Measurements from ENCODE around the gene CD2AP.
"Not testable (repeated sequence)": the region's sequence is repeated elsewhere in the genome, so short reads cannot be mapped to it uniquely, and the experiment has no call there.

The CD2AP gene, protein sequence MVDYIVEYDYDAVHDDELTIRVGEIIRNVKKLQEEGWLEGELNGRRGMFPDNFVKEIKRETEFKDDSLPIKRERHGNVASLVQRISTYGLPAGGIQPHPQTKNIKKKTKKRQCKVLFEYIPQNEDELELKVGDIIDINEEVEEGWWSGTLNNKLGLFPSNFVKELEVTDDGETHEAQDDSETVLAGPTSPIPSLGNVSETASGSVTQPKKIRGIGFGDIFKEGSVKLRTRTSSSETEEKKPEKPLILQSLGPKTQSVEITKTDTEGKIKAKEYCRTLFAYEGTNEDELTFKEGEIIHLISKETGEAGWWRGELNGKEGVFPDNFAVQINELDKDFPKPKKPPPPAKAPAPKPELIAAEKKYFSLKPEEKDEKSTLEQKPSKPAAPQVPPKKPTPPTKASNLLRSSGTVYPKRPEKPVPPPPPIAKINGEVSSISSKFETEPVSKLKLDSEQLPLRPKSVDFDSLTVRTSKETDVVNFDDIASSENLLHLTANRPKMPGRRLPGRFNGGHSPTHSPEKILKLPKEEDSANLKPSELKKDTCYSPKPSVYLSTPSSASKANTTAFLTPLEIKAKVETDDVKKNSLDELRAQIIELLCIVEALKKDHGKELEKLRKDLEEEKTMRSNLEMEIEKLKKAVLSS

DNA sequence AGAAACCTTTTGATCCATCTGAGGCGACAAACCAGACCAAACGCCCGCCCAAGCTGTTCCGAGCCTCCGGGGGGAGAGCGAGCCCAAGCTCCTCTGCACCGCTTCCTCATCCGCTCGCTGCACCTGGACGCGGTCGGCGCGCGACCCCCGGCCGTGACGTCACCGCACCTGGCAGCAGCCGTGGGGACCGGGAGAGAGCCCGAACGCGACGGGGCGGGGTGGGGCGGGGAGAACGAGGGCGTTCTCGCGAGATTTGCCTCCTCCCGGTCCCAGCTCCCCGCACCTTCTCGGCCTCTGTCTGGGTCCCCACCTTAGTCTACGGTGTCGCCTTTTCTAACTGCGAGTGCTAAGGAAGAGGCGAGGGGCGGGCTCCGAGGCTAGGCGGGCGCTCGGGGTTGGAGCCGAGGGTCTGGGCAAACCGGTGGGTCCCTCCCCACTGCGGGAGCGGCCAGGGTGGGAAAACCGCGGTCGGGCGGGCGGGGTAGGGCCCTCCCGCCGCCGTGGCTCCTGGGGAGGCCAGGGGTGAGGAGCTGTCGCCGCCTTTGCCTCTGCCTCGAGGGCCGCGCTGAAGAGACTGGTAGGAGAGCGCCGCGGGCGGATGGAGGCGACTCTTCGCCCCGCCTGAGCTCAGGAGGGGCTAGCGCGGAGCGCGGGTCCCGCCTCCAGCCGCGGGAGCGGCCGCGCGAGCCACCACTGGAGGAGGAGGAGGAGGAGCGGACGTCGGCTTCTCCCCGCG is at the start of gene CD2AP:
Gene CD2AP (plus strand): TSS at position 293 of the 736 bp plus-strand sequence. CDS start 456 bp downstream, outside the sequence.
- no peak for FAIRE-seq
- DNase-seq (ENCODE audit: low spot score): peak; percentile 94

DNA sequence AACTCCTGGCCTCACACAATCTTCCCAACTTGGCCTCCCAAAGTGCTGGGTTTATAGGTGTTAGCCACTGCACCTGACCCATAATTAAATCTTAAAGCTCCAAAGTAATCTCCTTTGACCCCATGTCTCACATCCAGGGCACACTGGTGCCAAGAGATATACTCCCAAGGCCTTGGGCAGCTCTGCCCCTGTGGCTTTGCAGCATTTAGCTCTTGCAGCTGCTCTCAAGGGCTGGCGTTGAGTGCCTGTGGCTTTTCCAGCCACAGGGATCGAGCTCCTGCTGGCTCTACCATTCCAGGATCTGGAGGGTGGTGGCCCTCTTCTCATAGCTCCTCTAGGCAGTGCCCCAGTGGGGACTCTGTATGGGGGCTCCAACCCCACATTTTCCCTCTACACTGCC is 49.3 kb upstream of the CD2AP start:
- FAIRE-seq: no peak
- DNase-seq (ENCODE audit: low spot score): no peak

DNA sequence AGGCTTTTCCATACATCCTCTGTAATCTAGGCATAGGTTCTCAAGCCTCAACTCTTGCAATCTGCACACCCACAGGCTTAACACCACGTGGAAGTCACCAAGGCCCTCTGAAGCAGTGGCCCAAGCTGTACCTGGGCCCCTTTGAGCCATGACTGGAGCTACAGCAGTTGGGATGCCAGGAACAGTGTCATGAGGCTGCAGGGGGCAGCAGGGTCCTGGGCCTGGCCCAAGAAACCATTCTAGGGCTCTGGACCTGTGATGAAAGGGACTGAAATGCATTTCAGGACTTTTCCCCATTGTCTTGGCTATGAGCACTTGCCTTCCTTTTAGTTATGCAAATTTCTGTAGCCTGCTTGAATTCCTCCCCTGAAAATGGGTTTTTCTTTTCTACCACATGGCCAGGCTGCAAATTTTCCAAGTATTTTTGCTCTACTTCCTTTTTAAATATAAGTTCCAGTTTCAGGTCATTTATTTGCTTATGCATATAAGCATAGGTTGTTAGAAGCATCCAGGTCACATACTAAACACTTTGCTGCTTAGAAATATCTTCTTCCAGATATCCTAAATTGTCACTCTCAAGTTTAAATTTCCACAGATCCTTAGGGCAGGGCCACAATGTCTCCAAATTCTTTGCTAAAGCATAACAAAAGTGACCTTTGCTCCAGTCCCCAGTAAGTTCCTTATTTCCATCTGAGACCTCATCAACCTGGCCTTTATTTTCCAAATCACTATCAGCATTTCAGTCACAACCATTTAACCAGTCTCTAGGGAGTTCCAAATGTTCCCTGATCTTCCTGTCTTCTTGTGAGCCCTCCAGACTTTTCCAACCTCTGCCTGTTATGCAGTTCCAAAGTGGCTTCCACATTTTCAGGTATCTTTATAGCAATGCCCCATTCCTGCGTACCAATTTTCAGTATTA is 48.6 kb upstream of the CD2AP start:
- no peak for DNase-seq (ENCODE audit: low spot score)

DNA sequence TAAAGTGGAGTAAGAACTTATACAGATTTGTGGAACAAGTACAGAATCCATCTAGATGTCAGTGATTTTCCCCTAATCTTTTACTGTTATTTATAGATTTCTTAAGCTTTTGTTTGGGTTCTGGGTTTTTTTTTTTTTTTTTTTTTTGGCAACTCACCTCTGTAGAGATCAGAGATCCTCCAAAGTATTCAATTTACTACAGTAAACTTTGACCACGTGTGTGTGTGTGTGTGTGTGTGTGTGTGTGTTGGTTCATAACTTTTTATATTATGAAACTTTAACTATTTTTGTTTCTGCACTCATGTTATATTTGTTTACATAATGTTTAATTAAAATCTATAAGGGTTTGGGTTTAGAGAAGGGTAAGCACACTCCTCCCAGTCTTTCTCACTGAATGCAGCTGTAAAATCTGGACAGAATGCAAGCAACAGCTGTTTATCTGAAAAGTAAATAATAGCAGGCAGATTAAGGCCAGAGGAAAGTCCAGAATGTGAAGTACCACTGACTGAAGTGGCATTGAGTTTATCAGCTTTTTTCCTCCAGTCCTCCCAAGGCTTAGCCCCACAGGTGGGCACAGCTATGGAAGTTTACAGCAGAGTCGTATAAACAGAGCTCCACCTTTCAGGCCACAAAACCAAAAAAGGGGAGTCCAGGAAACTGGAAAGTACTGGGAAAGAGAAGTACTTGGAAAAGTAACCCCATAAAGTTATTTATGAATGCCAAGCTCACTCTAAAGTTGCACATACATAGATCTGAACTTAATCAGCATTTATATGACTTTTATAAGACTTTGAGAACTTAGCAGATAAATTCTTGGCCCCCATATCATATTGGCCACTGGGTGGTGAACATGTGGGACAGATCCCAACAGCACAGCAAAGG is 43.0 kb upstream of the CD2AP start:
- FAIRE-seq: no peak

More for the DNA sequence above, 48.6 kb upstream of the CD2AP start:
- no peak for FAIRE-seq

DNA sequence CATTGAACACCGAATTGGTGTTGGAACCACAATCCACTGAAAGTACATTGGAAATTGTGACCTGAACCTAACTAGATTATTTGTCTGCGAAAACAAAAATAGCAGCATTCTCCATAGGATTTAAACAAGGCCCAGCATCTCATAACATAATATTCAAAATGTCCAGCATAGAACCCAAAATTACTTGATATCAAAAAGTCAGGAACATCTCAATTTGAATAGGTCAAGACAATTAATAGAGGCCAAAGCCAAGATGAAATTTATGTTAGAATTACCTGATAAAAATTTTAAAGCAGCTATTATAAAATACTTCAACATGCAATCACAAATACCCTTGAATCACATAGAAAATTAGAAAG is 42.4 kb upstream of the CD2AP start:
- no peak for FAIRE-seq
- no peak for DNase-seq (ENCODE audit: low spot score)

More for the DNA sequence above, 43.0 kb upstream of the CD2AP start:
- no peak for DNase-seq (ENCODE audit: low spot score)

DNA sequence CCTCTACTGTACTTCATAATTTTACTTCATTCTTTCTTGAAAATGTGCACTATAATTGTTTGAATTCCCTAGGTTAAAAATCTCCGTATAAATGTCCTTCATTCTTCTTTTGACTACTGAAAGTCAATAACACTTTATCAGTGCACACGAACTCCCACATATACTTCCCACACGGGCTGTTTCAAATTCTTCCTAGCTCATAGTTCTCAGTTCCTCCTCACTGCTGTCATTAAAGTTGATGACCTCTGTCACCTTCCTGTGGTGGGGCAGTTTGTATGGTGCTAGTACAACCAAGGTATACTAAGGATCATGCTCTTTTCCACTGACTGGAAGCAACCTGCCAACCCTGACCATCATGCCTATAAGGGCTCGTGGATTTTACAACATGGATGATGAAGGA is 40.0 kb upstream of the CD2AP start:
- no peak for FAIRE-seq
- no peak for DNase-seq (ENCODE audit: low spot score)

DNA sequence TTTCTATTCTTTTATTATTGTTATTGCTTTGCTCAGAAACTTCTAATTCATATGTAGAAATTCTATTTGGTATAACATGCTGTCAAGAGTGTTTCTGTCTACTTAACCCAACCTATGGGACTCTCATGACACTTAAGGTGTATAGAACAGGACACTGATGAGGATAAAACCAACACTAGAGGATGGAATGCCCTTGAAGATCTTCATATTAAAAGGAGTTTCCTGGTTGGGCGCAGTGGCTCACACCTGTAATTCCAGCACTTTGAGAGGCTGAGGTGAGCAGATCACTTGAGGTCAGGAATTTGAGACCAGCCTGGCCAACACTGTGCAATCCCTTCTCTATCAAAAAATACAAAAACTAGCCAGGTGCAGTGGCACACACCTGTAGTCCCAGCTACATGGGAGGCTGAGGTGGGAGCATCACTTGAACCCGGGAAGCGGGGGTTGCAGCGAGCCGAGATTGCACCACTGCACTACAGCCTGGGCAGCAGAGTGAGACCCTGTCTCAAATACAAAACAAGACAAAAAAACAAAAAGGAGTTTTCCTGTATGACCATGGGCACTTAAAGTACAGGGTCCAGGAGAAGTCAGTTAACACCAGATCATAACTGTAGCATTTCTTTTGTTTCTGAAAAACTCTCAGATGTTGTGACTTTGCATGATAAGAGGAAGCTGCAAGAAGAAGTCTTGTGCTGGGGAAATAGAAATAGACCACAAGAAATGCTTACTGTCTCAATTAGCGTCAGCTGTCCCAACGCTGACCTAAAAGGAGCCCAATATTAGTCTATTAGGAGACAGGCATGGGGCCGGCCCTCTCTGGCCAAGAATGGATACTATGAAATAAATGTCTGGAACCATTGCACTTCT is 38.9 kb upstream of the CD2AP start:
- no peak for FAIRE-seq
- no peak for DNase-seq (ENCODE audit: low spot score)

DNA sequence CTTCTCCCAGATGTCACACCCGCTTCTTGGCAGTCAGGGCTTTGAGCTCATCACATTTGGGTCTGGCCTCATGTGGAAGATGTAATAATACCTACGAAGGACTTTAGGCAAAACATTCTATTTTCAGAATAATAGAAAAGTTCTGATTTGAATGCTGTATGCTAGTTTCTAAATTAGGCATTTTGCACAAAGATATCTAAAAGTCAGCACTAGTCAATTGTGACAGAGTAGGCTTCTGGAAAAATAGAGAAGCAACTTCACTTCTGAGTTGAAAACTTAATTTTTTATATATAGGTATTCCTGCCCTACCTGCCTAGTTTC is 38.3 kb upstream of the CD2AP start:
- DNase-seq (ENCODE audit: low spot score) (no peak), FAIRE-seq (no peak)

DNA sequence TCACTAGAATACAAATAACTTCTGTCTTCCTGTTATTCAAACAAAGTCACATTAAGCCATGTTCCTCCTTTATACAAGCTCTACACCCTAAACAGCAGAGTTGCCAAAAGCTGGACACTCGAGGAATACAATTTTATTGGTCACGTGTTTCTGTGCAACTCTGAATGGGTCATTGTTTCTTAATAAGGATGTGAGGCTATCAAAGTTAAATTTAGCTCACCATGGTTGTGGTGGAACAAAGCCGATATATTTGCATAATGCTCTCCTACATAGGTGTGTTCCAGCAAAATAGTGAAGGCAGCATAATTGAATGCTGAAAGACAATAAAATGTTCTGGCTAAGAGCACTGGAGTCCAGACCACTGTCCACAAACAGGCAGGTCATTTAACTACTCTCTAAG is 36.9 kb upstream of the CD2AP start:
- DNase-seq (ENCODE audit: low spot score) (peak; percentile 12), FAIRE-seq (no peak)

DNA sequence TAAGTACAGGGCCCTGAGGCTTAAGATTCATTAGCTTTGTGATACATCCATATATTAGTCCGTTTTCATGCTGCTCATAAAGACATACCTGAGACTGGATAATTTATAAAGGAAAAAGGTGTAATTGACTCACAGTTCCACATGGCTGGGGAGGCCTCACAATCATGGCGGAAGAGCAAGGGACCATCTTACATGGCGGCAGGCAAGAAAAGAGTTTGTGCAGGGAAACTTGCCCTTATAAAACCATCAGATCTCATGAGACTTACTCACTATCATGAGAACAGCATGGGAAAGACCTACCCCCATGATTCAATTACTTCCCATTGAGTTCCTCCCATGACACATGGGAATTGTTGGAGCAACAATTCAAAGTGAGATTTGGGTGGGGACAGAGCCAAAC is 32.6 kb upstream of the CD2AP start:
- not testable (repeated sequence) for DNase-seq (ENCODE audit: low spot score); FAIRE-seq

DNA sequence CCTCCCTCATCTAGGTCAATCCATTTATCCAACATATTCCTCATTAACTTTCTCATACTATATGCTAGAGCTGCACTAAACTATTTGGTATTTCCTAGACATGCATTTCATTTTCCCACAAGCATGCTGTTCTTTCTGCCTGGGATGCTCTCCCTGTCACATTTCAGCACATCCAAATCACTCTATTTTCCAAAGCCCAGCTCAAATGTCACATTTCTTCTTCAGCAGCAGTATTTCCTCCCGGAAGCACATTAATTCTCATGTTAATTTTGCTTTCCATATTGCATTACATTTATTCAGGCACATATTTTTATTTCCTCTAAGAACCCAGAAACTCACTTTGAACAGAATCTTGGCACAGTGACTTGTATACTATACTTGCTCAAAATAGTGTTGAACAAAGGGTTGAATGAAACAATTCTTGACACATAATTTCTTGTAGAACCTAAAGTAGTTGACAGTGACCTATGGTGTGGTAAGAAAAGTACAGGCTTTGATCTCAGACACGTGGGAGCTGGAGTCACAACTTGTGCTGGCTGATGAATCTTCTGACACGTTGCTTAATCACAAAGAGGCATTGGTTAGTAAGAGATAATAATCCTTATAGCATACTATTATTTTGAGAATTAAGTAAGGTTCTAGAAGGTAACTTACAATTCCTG is 30.8 kb upstream of the CD2AP start:
- FAIRE-seq: no peak
- no peak for DNase-seq (ENCODE audit: low spot score)

DNA sequence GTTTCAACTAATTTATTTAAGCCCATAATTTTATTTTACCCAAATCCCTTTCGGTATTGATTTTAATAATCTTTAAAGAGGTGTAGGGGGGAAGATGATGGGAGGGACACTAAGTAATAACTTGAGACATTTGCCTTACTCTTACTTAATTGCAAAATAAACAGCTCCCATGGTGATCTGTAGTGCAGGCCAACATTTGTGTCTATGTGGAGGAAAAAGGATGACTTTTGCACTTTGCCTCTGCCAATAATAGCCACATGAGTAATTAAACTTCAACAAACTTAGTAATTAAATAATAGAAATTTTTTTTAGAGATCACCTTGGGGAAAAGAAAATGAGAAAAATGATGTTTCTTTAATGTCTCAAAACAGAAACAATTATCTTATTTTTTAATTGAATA is 29.9 kb upstream of the CD2AP start:
- FAIRE-seq (no peak), DNase-seq (ENCODE audit: low spot score) (no peak)

DNA sequence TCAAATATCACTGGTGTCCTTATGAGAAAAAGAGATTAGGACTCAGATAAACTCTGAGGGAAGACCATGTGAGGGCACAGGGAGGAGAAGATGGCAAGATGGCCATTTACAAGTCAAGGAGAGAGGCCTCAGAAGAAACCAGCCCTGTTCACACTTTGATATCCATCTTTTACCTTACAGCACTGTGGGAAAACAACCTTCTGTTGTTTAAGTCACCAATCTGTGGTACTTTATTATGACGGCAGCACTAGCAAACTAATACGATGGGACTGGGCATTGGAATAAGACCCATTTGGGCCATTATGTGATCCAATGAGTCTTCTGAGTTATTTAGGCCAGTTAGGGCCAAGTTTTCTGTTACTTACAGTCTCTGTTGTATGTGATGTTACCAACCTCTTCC is 26.4 kb upstream of the CD2AP start:
- DNase-seq (ENCODE audit: low spot score) (no peak), FAIRE-seq (no peak)

DNA sequence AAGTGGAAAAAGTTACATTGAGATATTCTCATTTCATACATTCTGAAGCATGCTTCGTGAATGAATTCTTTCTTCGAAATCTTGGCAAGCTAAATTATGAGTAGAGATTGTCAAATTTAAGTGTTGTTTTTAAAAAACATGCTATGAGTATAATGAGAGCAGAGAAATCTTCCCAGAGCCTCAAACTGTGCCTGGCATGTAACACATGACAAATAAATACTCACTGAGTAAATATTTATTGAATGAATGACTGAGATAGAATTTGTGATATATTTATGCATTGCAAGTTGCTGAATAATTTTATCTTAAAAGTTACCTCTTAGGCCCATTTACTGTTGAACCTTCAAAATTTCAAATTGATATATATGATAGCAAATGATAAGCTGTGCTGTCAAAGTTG is 24.7 kb upstream of the CD2AP start:
- FAIRE-seq (no peak), DNase-seq (ENCODE audit: low spot score) (no peak)

DNA sequence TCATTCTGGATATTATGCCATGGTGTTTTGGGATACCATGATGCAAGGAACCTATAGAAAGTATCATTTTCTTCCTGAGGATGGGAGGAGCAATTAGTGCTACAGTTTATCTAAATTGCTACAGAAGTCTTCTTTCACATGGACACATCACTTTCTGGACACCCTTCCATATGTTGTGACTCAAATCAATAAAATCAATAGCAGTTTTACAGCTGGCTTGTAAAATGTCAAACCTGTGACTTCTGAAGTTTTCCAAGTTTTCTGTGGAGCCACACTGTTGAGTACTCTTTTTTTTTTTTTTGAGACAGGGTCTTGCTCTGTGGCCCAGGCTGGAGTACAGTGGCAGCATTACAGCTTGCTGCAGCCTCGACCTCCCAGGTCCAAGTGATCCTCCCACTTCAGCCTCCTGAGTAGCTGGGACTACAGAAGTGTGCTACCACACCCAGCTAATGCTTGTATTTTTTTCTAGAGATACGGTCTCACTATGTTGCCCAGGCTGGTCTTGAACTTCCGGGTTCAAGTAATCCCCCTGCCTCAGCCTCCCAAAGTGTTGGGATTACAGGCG is 24.1 kb upstream of the CD2AP start:
- no peak for DNase-seq (ENCODE audit: low spot score)
- no peak for FAIRE-seq

DNA sequence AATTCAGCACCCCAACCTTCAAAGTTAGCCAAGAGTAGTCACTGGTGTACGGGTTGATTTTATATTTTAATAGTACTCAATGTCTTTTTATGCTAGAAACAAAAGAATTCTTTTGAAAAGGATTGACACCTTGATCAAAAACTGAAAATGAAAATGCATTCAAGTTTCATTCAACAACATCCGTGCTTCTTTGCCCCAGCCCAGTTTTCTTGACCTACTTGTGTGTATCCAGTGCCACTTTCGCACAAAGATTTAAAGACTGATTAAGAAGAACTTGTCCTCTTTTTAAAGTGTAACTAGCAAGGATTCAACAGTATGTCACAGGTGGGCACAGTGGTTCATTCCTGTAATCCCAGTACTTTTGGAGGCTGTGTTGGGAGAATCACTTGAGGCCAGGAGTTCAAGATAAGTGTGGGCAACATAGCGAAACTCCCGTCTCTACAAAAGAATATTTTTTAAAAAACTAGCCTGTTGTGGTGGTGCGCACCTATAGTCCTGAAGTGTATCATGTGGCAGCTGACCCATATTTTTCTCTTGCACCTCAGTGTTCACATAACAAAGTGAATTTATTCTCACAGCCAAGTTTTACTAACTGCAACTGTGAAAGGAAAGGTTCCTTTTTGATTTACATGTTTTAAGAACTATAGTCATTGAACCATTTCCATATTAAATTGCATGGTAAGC is 22.7 kb upstream of the CD2AP start:
- no peak for DNase-seq (ENCODE audit: low spot score)
- no peak for FAIRE-seq

DNA sequence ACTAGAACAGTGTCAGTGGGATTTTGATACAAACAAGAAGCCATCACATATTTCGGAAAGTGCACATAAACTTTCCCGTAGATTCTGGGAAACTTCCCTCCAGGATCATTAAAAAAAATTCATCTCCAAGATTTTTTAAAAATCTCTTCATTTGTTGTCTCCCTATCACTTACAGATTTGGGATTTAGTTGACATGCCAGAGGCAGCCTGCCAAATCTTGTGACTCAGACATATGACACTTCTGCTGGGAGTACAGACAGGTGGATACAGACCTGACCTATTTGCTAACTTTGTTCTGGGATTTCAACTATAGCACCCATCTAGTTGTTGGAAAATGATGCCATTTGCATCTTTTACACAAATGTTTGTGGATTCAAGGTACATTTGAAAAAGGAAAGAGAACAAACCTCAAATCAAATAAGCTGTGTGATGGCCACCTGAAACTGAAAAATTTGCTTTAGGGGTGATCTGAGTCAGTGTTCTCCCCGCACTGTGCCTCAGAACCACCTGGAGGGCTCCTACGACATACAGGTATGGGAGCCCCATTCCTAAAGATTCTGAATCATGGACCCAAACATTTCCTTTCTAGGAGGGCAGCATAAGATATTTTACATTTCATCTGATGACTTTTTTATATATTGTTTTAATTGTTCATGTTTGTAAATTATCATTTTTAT is 21.9 kb upstream of the CD2AP start:
- DNase-seq (ENCODE audit: low spot score) (no peak), FAIRE-seq (no peak)
